Heart left ventricle (tissue), 13 donors: ENCODE data around the gene MAGI2.

Source experiments
- POLR2A ChIP-seq, 2 donors: fragments of 450-650 bp; IDR thresholded peaks; one replicate each; pipeline ENCODE4 v1.6.1; 2017; ENCODE audit warnings: antibody characterized with exemption in 2 of 2, mild to moderate bottlenecking in 2 of 2, moderate library complexity in 2 of 2
- TF ChIP-seq, protein P1 (sequence below), 12 donors: fragments of 200-600 bp; sonication (generic) in 4 of 12; IDR thresholded peaks; one replicate each; pipeline versions ENCODE4 v1.5.0 to v1.8.0; 2018 to 2022; ENCODE audit warnings: antibody characterized with exemption in 12 of 12, mild to moderate bottlenecking in 5 of 12
- donor health status: ischemic (EF 13 %, LVEDD 7.1; RV severe dilation, severe dysfunction).
- donor health status: DM: no; HTN: yes; CAD: no.
- donor health status: DM: no; HTN: no; CAD: no.
- donor health status: ischemic (EF 25% LVEDD 6.9; RV normal size, moderate dysfunction).
- donor health status: ischemic (EF 25% LVEDD 5.7; RV mildly dilated, moderate dysfunction).
- donor health status: ischemic (EF 35%, LVEDD 5.7; RV mildly dilated, moderate dysfunction).
- donor health status: nonischemic (EF 11% LVEDD 7.7; RV severe dilation, severe dysfunction).
- donor health status: DM: yes; HTN: yes; CAD: no.
- donor health status: PGD.
- donor health status: ischemic (EF 29% LVEDD 5.4; RV normal size, mild dysfunction).
- donor health status: nonischemic (EF 23%, LVEDD 6.1; RV moderate dilation, normal function).

DNA sequence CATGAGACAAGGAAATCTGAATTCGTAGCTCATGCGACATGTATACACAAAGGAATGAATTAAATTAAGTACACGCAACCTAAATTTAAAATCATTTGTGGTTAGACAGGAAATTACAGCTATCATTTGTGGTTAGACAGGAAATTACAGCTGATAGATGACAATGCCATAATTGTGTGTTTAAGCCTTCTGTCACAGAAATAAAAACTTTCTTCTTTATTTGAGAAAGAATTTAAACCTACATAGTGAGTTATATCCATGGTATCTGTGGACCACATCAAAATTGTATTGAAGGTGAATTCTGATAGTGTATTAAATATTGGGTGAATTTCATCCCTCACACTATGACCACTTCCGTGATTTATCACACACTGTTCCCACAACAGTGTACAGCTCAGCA, 362.9 kb downstream of the MAGI2 start:
- TF ChIP-seq, protein P1, sequence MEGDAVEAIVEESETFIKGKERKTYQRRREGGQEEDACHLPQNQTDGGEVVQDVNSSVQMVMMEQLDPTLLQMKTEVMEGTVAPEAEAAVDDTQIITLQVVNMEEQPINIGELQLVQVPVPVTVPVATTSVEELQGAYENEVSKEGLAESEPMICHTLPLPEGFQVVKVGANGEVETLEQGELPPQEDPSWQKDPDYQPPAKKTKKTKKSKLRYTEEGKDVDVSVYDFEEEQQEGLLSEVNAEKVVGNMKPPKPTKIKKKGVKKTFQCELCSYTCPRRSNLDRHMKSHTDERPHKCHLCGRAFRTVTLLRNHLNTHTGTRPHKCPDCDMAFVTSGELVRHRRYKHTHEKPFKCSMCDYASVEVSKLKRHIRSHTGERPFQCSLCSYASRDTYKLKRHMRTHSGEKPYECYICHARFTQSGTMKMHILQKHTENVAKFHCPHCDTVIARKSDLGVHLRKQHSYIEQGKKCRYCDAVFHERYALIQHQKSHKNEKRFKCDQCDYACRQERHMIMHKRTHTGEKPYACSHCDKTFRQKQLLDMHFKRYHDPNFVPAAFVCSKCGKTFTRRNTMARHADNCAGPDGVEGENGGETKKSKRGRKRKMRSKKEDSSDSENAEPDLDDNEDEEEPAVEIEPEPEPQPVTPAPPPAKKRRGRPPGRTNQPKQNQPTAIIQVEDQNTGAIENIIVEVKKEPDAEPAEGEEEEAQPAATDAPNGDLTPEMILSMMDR (IDR thresholded peaks at IDR 0.05): no peak
- no peak for TF ChIP-seq POLR2A (IDR thresholded peaks at IDR 0.05)
